MV-4-11 (cell line): ENCODE results near the gene MLIP.
"Not testable (repeated sequence)": the region's sequence is repeated elsewhere in the genome, so short reads cannot be mapped to it uniquely, and the experiment has no call there.

Source experiments
- DNase-seq: peaks from one replicate; lab custom pipeline; 2025; lab: John Stamatoyannopoulos, UW

Gene MLIP

GRCh38 chr6:54234539-54234938 lies 123.3 kb downstream of the MLIP start:
- DNase-seq, result no peak

DNA sequence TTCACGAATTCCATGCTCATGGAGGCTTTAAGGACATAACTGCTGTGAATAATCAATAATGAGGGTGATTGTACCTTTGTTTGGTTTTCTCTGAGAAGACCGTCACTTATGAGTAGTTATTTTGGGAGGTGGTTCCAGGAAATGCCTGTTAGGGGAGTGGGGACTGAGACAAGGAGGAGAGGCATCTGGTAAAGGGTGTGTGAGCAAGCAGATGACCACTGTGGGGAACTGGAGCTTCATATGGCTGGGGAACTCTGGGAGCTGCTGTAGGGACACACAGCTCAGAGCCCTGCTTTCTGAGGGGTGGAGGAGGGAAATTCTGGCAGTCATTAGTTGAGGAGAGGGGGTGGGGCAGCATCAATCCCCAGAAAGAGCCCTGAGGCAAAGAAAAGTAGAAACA lies 125.7 kb downstream of the MLIP start:
- DNase-seq, result no peak

GRCh38 chr6:54238396-54238795 lies 127.2 kb downstream of the MLIP start:
- DNase-seq, result no peak

DNA sequence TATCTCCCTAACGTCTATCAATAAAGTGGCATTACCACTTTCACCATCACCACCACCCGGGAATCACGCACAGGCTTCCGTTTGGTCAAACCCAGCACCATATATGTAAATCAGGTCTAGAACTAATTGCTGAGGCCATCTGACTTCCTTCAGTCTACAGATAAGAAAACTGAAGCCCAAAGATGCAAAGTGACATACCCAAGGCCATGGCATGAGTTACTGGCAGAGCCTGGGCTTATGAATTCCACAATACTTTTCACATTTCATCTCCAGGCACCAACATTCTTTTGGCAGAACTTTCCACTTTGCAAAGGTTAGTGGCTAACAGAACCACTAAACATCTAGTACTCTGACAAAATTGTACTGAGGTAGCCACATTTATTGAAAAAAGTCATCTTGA lies 132.5 kb downstream of the MLIP start:
- DNase-seq, result no peak

- peak; percentile 37 for DNase-seq
Measured at GRCh38 chr6:54244430-54244829, 133.2 kb downstream of the MLIP start.

- no peak for DNase-seq
Measured at GRCh38 chr6:54245265-54245664, 134.0 kb downstream of the MLIP start.

- peak; percentile 75 for DNase-seq
Measured at GRCh38 chr6:54248319-54248718, 137.1 kb downstream of the MLIP start.

DNA sequence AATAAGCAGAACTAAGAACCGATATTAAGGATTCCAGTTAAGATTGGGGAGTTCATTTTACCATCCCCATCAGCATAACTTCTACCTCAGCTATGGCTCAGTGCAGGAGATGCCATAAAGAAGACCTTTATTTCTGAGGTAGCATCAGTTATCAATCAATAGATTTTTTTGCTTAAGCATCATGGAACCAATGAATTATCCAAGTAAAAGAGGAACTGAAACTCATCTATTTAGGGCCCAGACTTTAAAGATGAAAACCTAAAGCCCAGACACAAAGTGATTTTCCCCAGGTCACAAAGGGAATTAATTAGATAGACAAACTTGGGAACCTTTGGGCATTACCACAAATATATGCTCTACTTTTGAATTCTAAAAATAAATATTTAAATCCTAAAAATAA lies 137.8 kb downstream of the MLIP start:
- peak; percentile 63 for DNase-seq

DNA sequence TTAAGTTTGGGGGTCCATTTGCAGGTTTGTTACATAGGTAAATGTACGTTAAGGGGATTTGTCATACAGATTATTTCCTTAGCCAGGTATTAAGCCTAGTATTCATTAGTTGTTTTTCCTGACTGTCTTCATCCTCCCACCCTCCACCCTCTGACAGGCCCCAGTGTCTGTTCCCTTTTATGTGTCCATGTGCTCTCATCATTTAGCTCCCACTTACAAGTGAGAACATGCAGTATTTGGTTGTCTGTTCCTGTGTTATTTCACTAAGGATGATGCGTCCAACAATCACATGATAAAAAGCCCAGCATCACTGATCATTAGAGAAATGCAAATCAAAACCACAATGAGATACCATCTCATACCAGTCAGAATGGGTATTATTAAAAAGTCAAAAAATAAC lies 138.6 kb downstream of the MLIP start:
- not testable (repeated sequence) for DNase-seq

DNA sequence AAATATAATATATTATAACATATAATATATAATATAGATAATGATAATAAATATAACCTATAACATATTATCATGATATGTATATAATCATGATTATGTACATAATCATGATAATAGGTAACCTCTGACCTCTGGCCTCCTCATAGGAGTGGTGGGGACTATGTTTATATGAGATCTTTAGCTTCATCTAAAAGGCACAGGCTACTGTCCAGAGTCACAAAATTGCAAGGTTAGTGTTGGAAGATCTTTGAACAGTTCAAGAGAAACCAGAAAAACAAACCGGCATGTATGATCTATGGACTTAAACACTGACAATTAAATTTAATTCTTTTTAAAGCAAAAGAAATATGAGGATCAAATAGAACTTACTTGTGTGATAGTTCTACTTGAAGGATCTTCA lies 141.3 kb downstream of the MLIP start:
- DNase-seq, result no peak

DNA sequence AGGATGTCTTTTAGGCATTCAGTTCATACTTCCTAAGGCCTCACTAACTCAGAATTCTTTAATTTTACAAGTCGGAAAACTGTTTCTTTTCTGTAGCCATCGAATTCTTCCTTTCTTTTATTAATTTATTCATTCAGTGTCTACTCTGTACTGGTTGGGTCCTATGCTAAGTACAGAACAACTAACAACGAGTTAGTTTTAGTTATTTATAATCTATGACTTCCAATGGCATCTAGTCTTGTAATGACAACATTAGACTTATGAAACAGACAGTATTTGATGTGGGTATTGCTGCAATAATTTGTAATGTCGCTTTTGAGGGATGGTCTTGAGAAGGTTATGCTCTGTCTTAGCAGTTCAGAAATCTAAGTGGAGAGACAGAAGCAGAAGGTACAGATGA lies 141.7 kb downstream of the MLIP start:
- DNase-seq, result no peak

- DNase-seq, result no peak
Measured at GRCh38 chr6:54254886-54255285, 143.6 kb downstream of the MLIP start.

DNA sequence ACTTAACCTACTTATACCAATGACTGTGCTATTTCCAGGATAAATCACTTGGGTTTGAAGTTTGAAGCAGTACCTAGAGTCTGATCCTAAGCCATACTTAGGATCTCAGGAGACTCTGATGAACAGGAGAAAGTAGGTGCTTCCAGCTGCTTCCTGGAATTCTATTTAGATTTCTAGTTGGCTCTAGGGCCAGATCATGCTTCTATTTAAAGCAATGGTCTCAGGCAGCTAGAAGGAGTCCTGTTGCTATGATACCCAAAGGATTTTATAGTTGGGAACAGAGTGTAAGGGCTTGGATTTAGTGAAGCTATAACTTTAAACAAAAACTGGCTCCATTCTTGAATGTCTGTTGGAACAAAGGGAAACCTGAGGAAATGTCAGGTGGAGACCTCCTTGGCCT lies 144.6 kb downstream of the MLIP start:
- no peak for DNase-seq

- no peak for DNase-seq
Measured at GRCh38 chr6:54260025-54260424, 148.8 kb downstream of the MLIP start.

DNA sequence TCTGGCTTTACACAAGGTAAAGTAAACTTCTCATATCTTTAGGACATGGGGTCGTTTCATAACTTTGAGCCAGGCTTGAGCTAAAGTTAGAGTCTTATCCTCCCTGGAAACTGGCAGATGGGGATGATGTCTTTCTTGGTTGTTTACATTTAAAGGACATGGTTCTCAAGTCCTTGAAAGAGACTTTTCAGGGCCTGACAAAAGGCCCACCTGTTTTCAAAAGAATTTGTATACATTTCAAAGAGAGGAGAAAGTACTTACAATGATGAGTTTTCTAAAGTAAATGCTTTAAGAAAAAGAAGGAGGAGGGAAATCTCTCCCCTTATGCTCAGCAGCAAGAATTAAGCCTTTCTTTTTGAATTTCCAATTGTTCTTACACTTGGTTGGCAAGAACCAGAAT lies 151.3 kb downstream of the MLIP start:
- DNase-seq, result no peak

GRCh38 chr6:54262971-54263370 lies 151.7 kb downstream of the MLIP start:
- DNase-seq, result no peak

- DNase-seq, result no peak
Measured at GRCh38 chr6:54264581-54265272, 153.5 kb downstream of the MLIP start.

DNA sequence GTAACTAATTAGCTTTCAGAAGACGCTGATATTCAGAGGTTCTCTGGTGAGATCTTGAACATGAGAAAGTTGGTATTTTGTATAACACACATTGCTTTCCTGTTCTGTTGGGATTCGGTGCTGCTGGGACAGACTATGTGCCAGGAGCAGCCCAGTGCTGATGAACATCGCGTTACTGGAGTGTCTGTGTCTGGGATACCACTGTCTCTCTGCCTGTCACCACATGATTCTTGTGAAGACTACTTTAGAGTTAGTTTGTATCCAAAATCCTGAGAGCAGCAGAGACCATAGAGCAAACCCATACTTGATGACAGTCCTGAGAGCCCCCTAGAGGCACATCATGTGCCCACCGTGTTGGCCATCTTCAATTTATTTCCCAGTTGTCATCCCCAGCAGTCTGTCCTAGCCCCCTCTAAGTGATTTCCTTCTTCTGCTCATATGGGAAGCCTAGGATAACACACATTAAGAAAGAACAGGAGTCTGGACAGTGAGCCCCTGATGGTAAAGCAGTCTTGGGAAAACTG lies 155.2 kb downstream of the MLIP start:
- no peak for DNase-seq

DNA sequence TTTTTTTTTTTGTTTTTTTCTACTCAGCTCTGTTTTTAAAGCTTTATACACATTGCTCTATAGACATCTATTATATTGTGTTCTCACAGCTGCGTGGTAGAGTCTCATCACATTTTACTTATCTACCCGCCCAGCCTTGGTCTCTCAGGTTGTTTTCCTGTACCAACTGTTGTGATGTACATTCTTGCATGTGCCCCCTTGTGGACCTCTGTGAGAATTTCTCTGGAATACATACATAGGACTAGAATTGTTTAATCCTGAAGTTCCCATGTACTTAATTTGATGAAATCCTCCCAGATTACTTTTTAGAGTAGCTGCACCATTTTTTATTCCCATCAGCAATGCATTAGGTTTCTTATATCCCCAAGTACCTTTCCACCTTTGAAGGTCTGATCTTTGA lies 156.6 kb downstream of the MLIP start:
- DNase-seq, result peak; percentile 25

DNA sequence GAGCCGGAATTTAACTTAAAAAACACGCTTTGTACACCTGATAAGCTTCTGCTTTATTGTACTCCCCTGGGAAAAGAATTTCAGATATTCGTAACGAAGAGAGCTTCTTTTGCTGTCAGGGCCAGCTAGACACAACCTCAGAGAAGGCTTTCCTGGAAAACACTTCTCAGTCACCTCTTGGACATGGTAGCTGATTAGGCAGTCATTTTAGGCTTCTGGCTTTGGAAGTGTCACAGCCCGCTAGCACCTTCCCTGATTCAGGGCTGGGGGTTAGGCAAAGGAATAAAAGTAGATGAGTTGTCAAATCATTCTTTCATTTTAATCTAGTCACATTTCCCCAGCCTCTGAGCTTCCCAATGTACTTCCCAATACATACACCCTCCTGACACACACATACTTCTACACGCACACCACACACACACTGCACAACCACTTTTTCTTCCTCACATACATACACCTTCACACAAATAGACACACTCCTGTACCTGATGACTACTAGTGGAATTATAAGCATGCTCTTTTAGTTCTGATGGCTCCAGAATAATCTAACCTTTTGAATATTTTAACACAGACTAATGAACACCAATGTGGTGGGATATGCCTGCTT lies 162.1 kb downstream of the MLIP start:
- DNase-seq, result no peak

GRCh38 chr6:54274383-54274782 lies 163.1 kb downstream of the MLIP start:
- no peak for DNase-seq

GRCh38 chr6:54282186-54282585 lies 170.9 kb downstream of the MLIP start:
- no peak for DNase-seq

DNA sequence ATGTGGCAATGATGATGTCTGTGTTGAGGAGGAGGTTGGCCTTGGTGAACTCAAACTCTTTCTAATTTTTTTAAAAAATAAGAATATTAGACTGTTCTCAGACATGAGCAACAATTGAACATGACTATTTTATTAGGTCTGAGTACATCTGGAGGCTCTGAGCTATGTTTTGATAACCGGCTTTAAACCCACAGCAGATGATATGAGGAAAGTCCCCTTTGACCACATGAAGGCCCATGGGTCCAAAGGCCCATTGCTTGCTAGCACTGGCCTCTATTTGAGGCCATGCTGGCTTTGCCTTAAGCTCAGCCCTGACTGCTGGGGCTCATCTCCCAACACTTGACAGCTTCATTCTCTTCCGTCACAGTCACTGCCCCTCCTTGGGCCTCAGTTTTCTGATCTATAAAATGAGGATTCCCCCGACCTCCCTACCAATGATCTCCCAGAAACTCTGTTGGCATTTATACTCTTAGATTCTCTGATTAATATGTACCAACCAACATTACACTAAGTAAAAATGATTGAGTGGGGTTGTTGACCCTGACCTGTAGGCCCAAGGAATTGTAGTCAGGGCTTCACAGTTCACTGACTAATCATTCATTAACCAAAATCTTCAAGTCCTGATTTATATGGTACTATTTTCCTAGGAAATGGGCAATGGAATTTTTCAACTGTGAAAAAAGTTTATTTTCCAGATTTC lies 173.1 kb downstream of the MLIP start:
- no peak for DNase-seq
